Fibroblast of skin of abdomen (primary cell): ENCODE results near the gene RLN3.
"Not testable (repeated sequence)": the region's sequence is repeated elsewhere in the genome, so short reads cannot be mapped to it uniquely, and the experiment has no call there.

ENCODE experiments used
- DNase-seq: peaks from one replicate; pipeline ENCODE4 v3.0.0-alpha.2; 2013

The RLN3 gene

DNA sequence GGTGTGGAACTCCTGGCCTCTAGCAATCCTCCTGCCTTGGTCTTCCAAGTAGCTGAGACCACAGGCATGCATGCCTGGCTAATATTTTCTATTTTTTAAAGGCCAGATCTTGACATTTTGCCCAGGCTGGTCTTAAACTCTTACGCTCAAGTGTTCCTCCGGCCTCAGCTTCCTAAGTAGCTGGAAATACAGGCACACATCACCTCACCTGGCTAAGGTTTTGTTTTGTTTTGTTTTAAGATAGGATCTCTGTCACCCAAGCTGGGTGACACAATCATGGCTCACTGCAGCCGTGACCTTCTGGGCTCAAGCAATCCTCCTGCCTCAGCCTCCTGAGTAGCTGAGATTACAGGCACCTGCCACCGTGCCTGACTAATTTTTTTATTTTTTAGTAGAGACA lies 5.5 kb upstream of the RLN3 start:
- no peak for DNase-seq

DNA sequence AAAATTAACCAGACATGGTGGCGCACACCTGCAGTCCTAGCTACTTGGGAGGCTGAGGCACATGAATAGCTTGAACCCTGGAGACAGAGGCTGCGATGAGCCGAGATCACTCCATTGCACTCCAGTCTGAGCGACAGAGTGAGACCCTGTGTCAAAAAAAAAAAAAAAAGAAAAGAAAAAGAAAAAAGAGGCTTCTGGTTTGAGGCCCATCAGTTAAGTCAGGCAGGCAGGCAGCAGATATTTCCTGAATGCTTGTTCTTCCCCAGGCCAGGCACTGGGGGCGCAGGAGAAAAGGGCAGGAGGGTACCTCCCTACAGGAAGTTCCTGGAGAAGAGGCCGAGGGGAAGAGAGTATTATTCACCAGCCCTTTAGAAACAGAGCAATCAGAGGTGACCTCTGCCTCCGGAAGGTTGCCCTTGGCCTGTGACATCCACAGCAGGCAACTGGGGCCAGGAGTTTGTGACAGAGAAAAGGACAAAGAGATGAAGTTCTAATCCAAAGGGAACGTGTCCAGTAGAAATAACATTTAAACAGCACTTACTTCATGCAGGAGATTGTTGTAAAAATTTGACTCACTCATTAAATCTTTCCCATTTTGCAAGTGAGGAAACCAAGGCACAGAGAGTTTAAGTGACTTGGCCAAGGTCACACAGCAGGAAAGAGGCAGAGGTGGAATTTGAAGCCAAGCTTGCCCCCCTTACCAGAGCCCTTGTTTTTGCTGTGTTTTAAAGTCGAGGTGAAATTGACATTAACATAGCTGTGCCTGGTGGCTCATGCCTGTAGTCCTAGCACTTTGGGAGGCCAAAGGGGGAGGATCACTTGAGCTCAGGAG lies 4.3 kb upstream of the RLN3 start:
- peak; percentile 50 for DNase-seq

DNA sequence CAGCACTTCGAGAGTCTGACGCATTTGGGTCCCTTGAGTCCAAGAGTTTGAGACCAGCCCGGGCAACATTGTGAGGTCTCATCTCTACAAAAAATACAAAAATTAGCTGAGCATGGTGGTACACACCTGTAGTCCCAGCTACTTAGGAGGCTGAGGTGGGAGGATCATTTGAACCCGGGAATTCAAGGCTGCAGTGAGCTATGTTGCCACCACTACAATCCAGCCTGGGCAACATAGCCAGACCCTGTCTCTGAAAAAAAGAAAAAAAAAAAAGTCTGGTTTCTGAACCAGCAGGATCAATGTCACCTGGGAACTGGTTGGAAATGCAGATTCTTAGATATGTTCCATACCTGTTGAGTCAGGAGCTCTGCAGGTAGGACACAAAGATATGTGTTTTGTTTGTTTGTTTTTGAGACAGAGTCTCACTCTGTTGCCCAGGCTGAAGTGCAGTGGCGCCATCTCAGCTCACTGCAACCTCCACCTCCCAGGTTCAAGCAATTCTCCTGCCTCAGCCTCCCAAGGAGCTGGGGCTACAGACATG lies 1.2 kb upstream of the RLN3 start:
- DNase-seq = not testable (repeated sequence)

DNA sequence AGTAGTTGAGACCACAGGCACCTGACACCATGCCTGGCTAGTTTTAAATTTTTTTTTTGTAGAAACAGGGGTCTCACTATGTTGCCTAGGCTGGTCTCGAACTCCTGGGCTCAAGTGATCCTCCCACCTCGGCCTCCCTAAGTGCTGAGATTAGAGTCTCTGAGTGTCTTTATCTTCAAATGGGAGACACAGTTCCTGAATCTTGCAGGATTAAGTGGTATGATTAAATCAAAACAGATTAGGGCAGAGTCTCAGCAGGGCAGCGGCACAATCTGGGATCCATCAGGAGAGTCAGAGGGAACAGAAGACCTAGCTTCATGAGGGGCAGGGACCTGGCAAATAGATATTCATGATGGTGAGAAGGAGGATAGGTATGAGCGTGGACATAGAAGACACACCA lies 953 bp downstream of the RLN3 start:
- no peak for DNase-seq

DNA sequence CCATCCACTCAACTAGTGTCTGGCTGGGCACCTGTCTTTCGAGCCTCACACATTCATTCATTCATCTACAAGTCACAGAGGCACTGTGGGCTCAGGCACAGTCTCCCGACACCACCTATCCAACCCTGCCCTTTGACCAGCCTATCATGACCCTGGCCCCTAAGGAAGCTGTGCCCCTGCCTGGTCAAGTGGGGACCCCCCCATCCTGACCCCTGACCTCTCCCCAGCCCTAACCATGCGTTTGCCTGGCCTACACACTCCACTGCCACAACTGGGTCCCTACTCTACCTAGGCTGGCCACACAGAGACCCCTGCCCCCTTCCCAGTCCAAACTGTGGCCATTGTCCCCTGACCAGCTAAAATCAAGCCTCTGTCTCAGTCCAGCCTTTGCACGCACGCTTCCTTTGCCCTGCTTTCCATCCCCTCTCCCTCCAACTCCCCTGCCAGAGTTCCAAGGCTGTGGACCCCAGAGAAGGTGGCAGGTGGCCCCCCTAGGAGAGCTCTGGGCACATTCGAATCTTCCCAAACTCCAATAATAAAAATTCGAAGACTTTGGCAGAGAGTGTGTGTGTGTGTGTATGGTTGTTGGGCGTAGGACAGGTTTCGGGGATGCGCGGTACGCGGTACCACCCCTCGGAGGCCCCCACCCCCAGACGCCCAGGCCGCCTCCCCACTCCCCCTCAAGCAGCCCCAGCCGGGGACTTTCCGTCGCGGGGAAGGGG lies 3.2 kb downstream of the RLN3 start:
- no peak for DNase-seq

DNA sequence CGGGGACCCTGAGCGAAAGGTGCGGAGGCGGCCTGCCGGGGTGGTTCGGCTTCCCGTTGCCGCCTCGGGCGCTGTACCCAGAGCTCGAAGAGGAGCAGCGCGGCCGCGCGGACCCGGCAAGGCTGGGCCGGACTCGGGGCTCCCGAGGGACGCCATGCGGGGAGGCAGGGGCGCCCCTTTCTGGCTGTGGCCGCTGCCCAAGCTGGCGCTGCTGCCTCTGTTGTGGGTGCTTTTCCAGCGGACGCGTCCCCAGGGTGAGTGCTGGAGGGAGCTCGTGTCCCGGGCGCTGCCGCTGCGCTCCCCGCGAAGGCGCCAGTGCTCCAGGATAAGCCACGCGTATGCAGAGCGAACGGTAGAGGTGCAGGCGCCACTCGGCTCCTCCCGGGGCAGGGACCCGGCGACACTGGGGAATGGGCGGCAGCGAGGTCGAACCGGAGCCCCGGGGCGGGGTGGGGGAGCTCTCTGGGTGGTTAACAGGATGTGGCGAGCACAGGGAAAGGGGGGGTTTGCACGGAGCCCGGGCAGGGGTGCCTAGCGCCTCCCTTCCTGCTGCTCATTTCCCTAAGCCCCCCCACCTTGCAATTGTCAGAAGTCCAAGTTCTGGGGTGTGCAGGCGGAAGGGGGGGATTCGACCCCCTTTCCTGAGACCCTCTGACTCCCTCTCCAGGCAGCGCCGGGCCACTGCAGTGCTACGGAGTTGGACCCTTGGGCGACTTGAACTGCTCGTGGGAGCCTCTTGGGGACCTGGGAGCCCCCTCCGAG lies 4.0 kb downstream of the RLN3 start, which contains the start of gene IL27RA:
IL27RA (plus strand) TSS at position 44 of the 762 bp plus-strand sequence; CDS start at position 155, 111 bp downstream.
- DNase-seq = peak; percentile 60

DNA sequence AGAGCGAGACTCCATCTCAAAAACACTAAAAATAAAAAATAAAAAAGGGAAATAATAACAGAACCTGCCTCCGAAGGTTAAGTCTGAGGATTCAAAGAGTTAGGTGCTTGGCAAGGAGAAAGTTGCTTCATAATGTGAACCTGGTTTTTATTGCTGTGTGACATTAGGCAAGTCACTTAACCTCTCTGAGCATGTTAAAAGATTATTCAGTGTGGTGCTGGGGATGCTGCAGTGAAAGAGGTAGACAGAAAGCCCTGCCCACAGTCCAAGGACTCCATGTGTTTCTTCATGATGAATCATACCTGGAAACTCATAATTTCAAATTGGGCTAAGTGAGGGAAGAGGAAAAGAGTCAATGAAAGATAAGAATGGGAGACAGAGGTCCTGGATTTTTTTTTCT lies 6.0 kb downstream of the RLN3 start:
- no peak for DNase-seq

DNA sequence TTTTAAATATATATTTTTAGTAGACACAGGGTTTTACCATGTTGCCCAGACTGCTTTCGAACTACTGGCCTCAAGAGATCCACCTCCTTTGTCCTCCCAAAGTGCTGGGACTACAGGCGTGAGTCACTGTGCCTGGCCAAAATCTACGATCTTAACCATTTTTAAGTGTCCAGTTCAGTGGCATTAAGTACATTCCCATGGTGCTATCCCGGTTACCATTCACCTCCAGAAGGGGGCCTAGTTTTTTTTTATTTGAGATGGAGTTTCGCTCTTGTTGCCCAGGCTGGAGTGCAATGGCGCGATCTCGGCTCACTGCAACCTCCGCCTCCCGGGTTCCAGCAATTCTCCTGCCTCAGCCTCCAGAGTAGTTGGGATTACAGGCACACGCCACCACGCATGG lies 7.2 kb downstream of the RLN3 start:
- not testable (repeated sequence) for DNase-seq

DNA sequence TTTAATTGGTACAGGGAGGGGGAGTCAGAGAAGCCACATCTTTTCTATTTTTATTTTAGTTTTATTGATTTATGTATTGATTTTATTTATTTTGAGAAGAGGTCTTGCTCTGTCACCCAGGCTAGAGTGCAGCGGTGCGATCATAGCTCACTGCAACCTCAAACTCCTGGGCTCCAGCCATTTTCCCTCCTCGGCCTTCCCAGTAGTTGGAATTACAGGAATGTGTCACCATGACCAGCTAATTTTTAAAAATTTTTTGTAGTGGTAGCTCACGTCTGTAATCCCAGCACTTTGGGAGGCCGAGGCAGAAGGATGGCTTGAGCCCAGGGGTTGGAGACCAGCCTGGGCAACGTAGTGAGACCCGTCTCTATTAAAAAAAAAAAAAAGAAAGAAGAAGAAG lies 7.8 kb downstream of the RLN3 start:
- peak; percentile 45 for DNase-seq

DNA sequence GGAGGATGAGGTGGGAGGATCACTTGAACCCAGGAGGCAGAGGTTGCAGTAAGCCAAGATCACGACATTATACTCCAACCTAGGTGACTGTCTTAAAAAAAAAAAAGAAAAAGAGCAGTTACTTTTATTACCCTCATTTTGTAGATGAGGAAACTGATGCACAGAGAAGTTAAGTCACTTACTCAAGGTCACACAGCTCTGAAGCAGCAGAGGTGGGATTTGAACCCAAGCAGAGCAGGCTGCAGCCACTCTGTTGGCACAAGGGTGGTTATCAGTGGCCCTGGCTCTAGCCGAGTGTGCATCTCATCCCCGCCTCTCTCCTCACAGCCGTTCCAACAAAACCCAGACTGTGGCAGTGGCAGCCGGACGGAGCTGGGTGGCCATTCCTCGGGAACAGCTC lies 11.2 kb downstream of the RLN3 start:
- DNase-seq = no peak

DNA sequence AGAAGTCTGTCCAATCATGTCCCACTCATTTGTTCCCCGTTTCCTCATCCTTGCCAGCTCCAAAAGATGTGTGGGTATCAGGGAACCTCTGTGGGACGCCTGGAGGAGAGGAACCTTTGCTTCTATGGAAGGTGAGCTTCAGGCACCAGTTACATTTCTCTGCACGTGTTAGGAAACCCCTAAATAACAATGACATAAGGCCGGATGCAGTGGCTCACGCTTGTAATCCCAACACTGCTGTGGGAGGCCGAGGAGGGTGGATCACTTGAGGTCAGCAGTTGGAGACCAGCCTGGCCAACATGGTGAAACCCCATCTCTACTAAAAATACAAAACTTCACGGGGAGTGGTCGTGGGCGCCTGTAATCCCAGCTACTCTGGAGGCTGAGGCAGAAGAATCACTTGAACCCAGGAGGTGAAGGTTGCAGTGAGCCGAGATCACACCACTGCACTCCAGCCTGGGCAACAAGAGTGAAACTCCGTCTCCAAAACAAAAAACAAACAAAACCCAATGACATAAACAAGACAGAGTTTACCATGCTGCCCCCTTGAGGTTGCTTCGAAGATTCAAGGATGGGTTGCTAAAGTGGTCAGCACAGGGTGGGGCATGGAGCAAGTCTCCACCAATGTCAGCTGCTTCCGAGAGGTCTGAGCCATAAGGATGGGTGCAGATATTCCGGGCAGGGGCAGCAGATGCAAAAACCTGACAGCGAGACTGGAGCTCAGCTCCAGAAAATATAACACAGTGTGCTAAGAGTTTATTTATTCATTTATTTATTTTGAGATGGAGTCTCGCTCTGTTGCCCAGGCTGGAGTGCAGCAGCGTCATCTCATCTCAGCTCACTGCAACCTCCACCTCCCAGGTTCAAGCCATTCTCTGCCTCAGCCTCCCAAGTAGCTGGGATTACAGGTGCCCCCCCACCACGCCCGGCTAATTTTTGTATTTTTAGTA lies 15.0 kb downstream of the RLN3 start:
- DNase-seq = peak; percentile 38

DNA sequence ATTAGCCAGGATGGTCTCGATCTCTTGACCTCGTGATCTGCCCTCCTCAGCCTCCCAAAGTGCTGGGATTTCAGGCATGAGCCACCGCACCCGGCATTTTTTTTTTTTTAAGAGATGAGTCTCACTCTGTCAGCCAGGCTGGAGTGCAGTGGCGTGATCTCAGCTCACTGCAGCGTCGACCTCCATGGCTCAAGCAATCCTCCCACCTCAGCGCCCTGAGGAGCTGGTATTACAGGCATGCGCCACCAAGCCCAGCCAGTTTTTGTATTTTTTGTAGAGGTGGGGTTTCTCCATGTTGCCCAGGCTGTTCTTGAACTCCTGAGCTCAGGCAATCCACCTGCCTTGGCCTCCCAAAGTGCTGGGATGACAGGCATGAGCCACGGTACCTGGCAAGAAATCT lies 19.9 kb downstream of the RLN3 start:
- not testable (repeated sequence) for DNase-seq

DNA sequence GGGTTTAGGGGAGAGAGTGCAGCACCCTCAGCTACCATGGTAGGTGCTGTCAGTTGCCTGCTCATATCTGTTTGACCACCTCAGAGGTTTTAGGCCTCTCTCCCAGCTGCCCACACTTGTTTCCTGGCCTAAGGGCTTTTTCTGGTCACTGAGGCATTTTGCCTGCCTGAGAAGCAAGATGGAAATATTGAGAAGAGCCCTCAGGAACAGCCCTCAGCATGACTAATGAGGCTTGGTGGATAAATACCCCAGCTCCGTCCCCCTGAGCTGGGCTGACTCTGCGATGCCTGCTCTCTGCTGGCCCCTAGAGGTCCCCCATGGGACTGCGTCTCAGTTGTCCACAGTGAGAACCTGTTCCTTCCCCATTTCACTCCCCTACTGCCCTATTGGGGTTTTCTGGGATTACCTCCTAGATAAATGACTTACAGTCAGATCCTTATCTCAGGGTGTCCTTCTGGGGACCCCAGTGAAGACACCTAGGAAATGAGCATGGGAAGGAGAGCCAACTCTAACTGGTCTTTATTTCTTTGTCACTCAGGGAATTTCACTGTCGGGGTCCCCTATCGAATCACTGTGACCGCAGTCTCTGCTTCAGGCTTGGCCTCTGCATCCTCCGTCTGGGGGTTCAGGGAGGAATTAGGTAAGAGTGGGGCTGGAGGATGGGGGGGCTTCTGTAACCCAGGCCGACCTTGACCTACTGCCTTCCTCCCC lies 20.6 kb downstream of the RLN3 start:
- no peak for DNase-seq

DNA sequence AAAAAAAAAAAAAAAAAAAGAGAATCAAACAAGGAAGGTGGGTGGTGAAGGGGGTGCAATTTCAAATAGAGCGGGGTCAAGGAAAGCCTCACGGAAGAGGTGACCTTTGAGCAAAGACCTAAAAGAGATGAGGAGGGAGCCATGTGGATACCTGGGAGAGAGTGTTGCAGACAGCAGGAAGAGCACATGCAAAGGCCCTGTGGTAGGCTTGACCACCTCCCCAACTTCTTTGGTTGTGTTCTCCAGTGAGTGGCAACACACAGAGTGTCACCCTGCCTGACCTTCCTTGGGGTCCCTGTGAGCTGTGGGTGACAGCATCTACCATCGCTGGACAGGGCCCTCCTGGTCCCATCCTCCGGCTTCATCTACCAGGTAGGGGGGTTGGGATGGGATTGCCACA lies 22.6 kb downstream of the RLN3 start:
- no peak for DNase-seq

DNA sequence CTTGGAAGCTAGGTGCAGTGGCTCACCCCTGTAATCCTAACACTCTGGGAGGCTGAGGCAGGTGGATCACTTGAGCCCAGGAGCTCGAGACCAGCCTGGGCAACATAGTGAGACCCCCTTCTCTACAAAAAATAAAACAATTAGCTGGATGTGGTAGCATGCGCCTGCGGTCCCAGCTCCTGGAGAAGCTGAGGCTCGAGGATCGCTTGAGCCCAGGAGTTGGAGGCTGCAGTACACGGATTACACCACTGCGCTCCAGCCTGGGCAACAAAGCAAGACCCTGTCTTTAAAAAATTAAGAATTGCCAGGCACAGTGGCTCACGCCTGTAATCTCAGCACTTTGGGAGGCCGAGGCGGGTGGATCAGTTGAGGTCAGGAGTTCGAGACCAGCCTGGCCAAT lies 23.0 kb downstream of the RLN3 start:
- not testable (repeated sequence) for DNase-seq

DNA sequence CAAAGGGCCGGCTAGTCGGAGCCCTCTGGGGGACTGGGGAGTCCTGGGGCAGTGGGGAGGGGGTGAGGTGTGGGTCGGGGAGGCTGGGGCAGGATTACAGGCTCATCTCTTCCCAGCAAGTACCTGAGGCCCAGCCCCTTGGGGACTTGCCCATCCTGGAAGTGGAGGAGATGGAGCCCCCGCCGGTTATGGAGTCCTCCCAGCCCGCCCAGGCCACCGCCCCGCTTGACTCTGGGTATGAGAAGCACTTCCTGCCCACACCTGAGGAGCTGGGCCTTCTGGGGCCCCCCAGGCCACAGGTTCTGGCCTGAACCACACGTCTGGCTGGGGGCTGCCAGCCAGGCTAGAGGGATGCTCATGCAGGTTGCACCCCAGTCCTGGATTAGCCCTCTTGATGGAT lies 24.0 kb downstream of the RLN3 start:
- DNase-seq = no peak

DNA sequence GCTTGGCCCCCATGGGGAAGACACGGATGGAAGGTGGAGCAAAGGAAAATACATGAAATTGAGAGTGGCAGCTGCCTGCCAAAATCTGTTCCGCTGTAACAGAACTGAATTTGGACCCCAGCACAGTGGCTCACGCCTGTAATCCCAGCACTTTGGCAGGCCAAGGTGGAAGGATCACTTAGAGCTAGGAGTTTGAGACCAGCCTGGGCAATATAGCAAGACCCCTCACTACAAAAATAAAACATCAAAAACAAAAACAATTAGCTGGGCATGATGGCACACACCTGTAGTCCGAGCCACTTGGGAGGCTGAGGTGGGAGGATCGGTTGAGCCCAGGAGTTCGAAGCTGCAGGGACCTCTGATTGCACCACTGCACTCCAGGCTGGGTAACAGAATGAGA lies 24.5 kb downstream of the RLN3 start:
- no peak for DNase-seq

DNA sequence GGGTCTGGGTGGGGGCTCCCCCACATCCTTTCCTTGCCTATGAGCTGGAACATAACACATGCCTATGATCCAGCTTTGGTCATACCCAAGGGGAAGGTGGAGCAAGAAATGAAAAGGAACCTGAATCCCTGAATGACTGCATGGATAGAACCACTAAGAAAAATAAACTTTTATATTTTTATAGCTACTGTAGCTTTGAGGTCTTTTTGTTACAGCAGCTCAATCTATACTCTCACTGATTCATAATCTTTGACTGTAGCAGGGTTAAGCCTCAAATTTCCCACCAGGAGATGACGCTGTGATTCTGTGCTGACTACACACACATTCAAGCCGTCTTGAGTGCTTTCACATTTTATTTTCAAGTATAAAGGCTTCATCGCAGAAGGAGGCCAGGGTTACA lies 25.1 kb downstream of the RLN3 start:
- no peak for DNase-seq

DNA sequence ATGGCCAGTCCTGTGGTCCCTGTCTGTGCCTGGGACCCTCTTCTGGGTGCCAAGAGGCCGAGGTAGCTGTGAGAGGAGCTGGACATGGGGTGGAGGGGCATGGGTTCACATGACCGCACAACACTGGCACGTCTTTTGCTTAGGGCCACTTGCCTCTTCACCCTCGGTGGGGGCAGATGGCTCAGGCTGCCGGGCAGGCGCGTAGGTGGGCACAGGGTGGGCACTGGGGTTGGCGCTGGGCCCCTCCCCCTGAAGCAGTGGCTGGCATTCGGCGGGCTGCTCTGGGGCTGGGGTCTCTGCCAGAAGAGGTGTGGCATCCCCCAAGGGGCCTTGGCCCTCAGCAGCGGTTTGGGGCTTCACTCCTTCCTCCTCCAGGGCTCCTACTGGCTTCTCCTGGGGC lies 25.6 kb downstream of the RLN3 start:
- no peak for DNase-seq

DNA sequence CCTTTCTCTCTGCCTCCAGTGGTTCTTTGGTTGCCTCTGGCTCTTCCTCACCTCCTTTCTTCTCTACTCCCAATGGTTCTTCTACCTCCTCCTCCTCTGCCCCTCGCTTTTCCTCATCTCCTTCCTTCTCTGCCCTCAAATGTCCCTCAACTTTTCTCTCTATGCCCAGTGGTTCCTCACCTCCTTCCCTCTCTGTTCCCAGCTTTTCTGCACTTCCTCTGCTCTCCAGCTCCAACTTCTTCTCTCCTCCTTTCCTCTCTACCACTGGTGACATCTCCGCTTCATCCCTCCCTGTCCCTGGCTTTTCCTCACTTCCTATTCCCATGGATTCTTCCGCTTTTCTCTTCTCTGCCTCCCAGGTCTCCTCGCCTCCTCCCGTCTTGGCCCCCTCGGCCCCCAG lies 26.2 kb downstream of the RLN3 start:
- no peak for DNase-seq

DNA sequence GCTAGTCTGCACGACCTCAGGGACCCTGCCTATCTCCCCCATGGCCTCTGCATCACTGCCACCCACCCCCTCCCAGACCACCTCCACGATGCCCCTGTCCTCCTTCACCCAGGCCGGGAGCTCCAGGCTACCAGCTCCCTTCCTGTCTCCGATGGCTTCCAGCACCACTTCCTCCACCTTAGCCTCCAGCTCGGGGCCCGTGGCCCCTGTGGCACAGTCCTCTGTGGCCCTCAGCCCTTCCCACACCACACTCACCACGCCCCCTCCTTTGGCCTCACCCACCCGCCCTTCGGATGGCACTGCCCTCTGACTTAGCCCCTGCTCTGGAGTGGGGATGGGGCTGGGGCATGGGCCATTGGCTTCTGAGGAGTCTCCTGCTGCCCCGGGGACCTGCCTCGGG lies 26.8 kb downstream of the RLN3 start:
- no peak for DNase-seq
